ENCODE data around the gene QPRT.
"Not testable (repeated sequence)": the region's sequence is repeated elsewhere in the genome, so short reads cannot be mapped to it uniquely, and the experiment has no call there.

Gene QPRT

DNA sequence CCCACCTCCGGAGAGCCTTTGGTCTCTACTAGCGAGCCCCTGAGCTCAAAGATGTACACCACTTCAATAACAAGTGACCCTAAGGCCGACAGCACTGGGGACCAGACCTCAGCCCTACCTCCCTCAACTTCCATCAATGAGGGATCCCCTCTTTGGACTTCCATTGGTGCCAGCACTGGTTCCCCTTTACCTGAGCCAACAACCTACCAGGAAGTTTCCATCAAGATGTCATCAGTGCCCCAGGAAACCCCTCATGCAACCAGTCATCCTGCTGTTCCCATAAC is 15.2 kb upstream of the QPRT start:
- Histone ChIP-seq H3K4me1 (ENCODE audit: control insufficient read depth, low read length) (peaks cover 56% of the 10 kb centered on the region), H3K4me3 (ENCODE audit: low read length) (peak overlapping the region; percentile 88), H3K79me2 (ENCODE audit: control insufficient read depth, low read length) (peaks cover 68% of the 10 kb centered on the region), H3K36me3 (ENCODE audit: control insufficient read depth, low read length) (peaks cover 48% of the 10 kb centered on the region), H3K27ac (ENCODE audit: low read depth, low read length) (peak overlapping the region; percentile 93), H3K9me3 (ENCODE audit: control insufficient read depth, insufficient read depth, low read length) (no peaks in the 10 kb centered on the region), H3K27me3 (ENCODE audit: control insufficient read depth, low read length) (no peaks in the 10 kb centered on the region), H3F3A (ENCODE audit: control insufficient read depth, insufficient read depth) (peaks cover 17% of the 10 kb centered on the region), H3K4me2 (ENCODE audit: low read length) (peak overlapping the region; percentile 92), H3K9me2 (replicated peaks; ENCODE audit: control insufficient read depth, low read length) (no peaks in the 10 kb centered on the region), H4K20me1 (ENCODE audit: control insufficient read depth, insufficient read depth, low read depth, low read length) (peaks cover 5% of the 10 kb centered on the region; the same call in 1 of the 2 replicates)
- TF ChIP-seq, protein P1, sequence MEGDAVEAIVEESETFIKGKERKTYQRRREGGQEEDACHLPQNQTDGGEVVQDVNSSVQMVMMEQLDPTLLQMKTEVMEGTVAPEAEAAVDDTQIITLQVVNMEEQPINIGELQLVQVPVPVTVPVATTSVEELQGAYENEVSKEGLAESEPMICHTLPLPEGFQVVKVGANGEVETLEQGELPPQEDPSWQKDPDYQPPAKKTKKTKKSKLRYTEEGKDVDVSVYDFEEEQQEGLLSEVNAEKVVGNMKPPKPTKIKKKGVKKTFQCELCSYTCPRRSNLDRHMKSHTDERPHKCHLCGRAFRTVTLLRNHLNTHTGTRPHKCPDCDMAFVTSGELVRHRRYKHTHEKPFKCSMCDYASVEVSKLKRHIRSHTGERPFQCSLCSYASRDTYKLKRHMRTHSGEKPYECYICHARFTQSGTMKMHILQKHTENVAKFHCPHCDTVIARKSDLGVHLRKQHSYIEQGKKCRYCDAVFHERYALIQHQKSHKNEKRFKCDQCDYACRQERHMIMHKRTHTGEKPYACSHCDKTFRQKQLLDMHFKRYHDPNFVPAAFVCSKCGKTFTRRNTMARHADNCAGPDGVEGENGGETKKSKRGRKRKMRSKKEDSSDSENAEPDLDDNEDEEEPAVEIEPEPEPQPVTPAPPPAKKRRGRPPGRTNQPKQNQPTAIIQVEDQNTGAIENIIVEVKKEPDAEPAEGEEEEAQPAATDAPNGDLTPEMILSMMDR (IDR thresholded peaks at IDR 0.05; ENCODE audit: low read depth, low read length, poor library complexity, severe bottlenecking), result no peak
- no peak for TF ChIP-seq EZH2phosphoT487 (IDR thresholded peaks at IDR 0.05; ENCODE audit: borderline replicate concordance, low read length)

DNA sequence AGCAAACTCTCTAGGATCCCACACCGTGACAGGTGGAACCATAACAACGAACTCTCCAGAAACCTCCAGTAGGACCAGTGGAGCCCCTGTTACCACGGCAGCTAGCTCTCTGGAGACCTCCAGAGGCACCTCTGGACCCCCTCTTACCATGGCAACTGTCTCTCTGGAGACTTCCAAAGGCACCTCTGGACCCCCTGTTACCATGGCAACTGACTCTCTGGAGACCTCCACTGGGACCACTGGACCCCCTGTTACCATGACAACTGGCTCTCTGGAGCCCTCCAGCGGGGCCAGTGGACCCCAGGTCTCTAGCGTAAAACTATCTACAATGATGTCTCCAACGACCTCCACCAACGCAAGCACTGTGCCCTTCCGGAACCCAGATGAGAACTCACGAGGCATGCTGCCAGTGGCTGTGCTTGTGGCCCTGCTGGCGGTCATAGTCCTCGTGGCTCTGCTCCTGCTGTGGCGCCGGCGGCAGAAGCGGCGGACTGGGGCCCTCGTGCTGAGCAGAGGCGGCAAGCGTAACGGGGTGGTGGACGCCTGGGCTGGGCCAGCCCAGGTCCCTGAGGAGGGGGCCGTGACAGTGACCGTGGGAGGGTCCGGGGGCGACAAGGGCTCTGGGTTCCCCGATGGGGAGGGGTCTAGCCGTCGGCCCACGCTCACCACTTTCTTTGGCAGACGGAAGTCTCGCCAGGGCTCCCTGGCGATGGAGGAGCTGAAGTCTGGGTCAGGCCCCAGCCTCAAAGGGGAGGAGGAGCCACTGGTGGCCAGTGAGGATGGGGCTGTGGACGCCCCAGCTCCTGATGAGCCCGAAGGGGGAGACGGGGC is 14.7 kb upstream of the QPRT start:
- Histone ChIP-seq H3K79me2 (ENCODE audit: control insufficient read depth, low read length) (peaks cover 73% of the 10 kb centered on the region), H3K9me2 (replicated peaks; ENCODE audit: control insufficient read depth, low read length) (no peaks in the 10 kb centered on the region), H3K4me3 (ENCODE audit: low read length) (peak overlapping the region; percentile 88), H3K36me3 (ENCODE audit: control insufficient read depth, low read length) (peaks cover 48% of the 10 kb centered on the region), H3F3A (ENCODE audit: control insufficient read depth, insufficient read depth) (peaks cover 13% of the 10 kb centered on the region), H3K4me1 (ENCODE audit: control insufficient read depth, low read length) (peaks cover 56% of the 10 kb centered on the region), H3K27me3 (ENCODE audit: control insufficient read depth, low read length) (no peaks in the 10 kb centered on the region), H4K20me1 (ENCODE audit: control insufficient read depth, insufficient read depth, low read depth, low read length) (peaks cover 5% of the 10 kb centered on the region; the same call in 1 of the 2 replicates), H3K4me2 (ENCODE audit: low read length) (peak overlapping the region; percentile 92), H3K9me3 (ENCODE audit: control insufficient read depth, insufficient read depth, low read length) (no peaks in the 10 kb centered on the region), H3K27ac (ENCODE audit: low read depth, low read length) (peak overlapping the region; percentile 93)
- TF ChIP-seq, protein P1 (IDR thresholded peaks at IDR 0.05; ENCODE audit: low read depth, low read length, poor library complexity, severe bottlenecking), result peak; percentile 62
- no peak for TF ChIP-seq EZH2phosphoT487 (IDR thresholded peaks at IDR 0.05; ENCODE audit: borderline replicate concordance, low read length)

DNA sequence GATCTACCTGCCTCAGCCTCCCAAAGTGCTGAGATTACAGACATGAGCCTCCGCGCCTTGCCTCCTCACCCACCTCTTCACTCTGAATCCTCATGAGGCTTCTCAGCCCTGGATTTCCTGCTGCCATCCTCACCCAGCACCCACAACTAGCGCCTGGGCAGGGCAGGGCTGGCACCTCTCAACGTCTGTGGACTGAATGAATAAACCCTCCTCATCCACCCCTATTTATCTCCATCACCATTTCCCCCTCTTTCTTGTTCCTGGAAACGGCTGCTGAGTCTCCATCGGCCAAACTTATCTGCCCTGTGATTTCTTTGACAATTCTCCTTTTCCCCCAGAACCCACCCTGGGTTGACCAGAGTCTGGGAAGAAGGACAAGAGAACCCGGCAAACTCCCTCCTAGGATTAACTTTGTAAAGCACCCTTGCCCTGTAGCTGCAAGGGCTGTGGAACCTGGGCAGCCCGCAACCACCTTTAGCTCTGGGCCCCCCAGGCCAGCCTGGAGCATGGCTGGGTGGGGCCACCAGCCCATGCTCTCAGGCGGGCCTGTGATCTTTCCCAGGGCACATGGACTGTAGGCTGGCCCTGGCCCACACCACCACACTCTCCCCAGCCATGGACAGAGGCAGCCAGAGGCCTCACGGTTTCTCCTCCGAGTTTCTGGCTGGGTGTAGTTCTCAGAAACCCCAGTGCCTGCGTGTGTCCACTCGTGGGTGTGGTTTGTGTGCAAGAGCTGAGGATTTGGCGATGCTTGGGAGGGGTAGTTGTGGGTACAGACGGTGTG is 13.5 kb upstream of the QPRT start:
- Histone ChIP-seq H3K27me3 (ENCODE audit: control insufficient read depth, low read length) (no peaks in the 10 kb centered on the region), H3K4me3 (ENCODE audit: low read length) (peak overlapping the region; percentile 88), H3F3A (ENCODE audit: control insufficient read depth, insufficient read depth) (peaks cover 15% of the 10 kb centered on the region), H4K20me1 (ENCODE audit: control insufficient read depth, insufficient read depth, low read depth, low read length) (peaks cover 5% of the 10 kb centered on the region; the same call in 1 of the 2 replicates), H3K9me2 (replicated peaks; ENCODE audit: control insufficient read depth, low read length) (no peaks in the 10 kb centered on the region), H3K4me2 (ENCODE audit: low read length) (peak overlapping the region; percentile 92), H3K4me1 (ENCODE audit: control insufficient read depth, low read length) (peaks cover 56% of the 10 kb centered on the region), H3K79me2 (ENCODE audit: control insufficient read depth, low read length) (peaks cover 82% of the 10 kb centered on the region), H3K9me3 (ENCODE audit: control insufficient read depth, insufficient read depth, low read length) (no peaks in the 10 kb centered on the region), H3K27ac (ENCODE audit: low read depth, low read length) (peak overlapping the region; percentile 93), H3K36me3 (ENCODE audit: control insufficient read depth, low read length) (peaks cover 48% of the 10 kb centered on the region)
- TF ChIP-seq, protein P1 (IDR thresholded peaks at IDR 0.05; ENCODE audit: low read depth, low read length, poor library complexity, severe bottlenecking), result no peak
- TF ChIP-seq EZH2phosphoT487 (IDR thresholded peaks at IDR 0.05; ENCODE audit: borderline replicate concordance, low read length), result no peak

DNA sequence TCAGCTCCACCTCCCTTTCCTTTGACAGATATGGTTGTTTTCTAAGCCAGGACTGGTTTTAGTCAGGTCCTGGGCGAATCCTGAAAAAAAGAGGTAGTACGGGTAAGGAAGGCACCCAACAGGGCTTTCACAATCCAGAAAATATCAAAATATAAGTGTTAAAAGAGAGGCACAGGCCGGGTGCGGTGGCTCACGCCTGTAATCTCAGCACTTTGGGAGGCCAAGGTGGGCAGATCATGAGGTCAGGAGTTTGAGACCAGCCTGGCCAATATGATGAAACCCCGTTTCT is 11.7 kb upstream of the QPRT start:
- Histone ChIP-seq H3K79me2 (ENCODE audit: control insufficient read depth, low read length) (peaks cover 85% of the 10 kb centered on the region), H3K4me2 (ENCODE audit: low read length) (peak overlapping the region; percentile 92), H3K4me1 (ENCODE audit: control insufficient read depth, low read length) (peaks cover 43% of the 10 kb centered on the region), H3F3A (ENCODE audit: control insufficient read depth, insufficient read depth) (peaks cover 13% of the 10 kb centered on the region), H3K4me3 (ENCODE audit: low read length) (peak overlapping the region; percentile 88), H3K27ac (ENCODE audit: low read depth, low read length) (peak overlapping the region; percentile 93), H3K36me3 (ENCODE audit: control insufficient read depth, low read length) (peaks cover 51% of the 10 kb centered on the region)
- H3K9me3 ChIP-seq (ENCODE audit: control insufficient read depth, insufficient read depth, low read length); H3K27me3 ChIP-seq (ENCODE audit: control insufficient read depth, low read length); H4K20me1 ChIP-seq (ENCODE audit: control insufficient read depth, insufficient read depth, low read depth, low read length); H3K9me2 ChIP-seq (replicated peaks; ENCODE audit: control insufficient read depth, low read length): not testable (repeated sequence)

All from DOHH2 (cell line).